Endodermal cell (in vitro differentiated cells): ENCODE measurements around the gene ARHGAP29. TPM values are rescaled to one million over a fixed set of nuclear protein-coding genes. Genes with fewer than 3 reads are reported as not detected.

Source experiments
- DNase-seq: peaks from one replicate; pipeline ENCODE4 v3.0.0-alpha.2; 2017
- H3K27ac ChIP-seq: 2 replicates; pipeline ENCODE4 v1.5.1; 2013; ENCODE audit warnings: mild to moderate bottlenecking, low read depth, low read length, moderate library complexity
- H3K27me3 ChIP-seq: 2 replicates; pipeline ENCODE4 v1.6.1; 2013; ENCODE audit warnings: mild to moderate bottlenecking, low read length, moderate library complexity; ENCODE audit not compliant: insufficient read depth, control insufficient read depth, poor library complexity, severe bottlenecking
- H3K36me3 ChIP-seq: 2 replicates; pipeline ENCODE4 v1.7.0; 2013; ENCODE audit warnings: mild to moderate bottlenecking, low read length, moderate library complexity; ENCODE audit not compliant: control insufficient read depth, insufficient read depth
- H3K4me1 ChIP-seq: one replicate; pipeline ENCODE4 v1.7.0; 2013; ENCODE audit warnings: low read length; ENCODE audit not compliant: control insufficient read depth, insufficient read depth
- H3K4me3 ChIP-seq: 2 replicates; pipeline ENCODE4 v1.5.1; 2013; ENCODE audit warnings: mild to moderate bottlenecking, low read length, moderate library complexity
- H3K9ac ChIP-seq: 2 replicates; pipeline ENCODE4 v1.6.1; 2013; ENCODE audit warnings: mild to moderate bottlenecking, low read length, moderate library complexity; ENCODE audit not compliant: poor library complexity, severe bottlenecking; ENCODE audit errors: extremely low read depth
- H3K9me3 ChIP-seq: 2 replicates; pipeline ENCODE4 v1.6.1; 2013; ENCODE audit warnings: mild to moderate bottlenecking, low read length, moderate library complexity; ENCODE audit not compliant: control insufficient read depth
- H3K27ac Mint-ChIP-seq: 2 replicates; pipeline ENCODE4 v1.8.0; 2020; ENCODE audit warnings: mixed read lengths
- H3K27me3 Mint-ChIP-seq: 2 replicates; pipeline ENCODE4 v1.8.0; 2021; ENCODE audit warnings: mild to moderate bottlenecking, mixed read lengths; ENCODE audit not compliant: insufficient read depth
- H3K36me3 Mint-ChIP-seq: 2 replicates; pipeline ENCODE4 v1.8.0; 2020; ENCODE audit warnings: low read depth, mixed read lengths
- H3K4me1 Mint-ChIP-seq: 2 replicates; pipeline ENCODE4 v1.8.0; 2020; ENCODE audit warnings: mixed read lengths
- H3K4me3 Mint-ChIP-seq: 2 replicates; pipeline ENCODE4 v1.8.0; 2020; ENCODE audit warnings: mild to moderate bottlenecking, moderate library complexity, mixed read lengths
- H3K9me3 Mint-ChIP-seq: 2 replicates; pipeline ENCODE4 v1.8.0; 2020; ENCODE audit warnings: mild to moderate bottlenecking, mixed read lengths
- CTCF ChIP-seq: fragments of 200-600 bp; sonication (generic); conservative IDR thresholded peaks from 2 replicates; pipeline ENCODE4 v1.5.0; 2021; ENCODE audit warnings: antibody characterized with exemption, mild to moderate bottlenecking
- WGBS, 2 experiments: methylation state at CpG; one replicate each; pipeline versions ENCODE4 v1.1.5 to v1.1.7; 2013; ENCODE audit warnings: missing lambda C conversion rate in 2 of 2, mixed read lengths in 1 of 2; ENCODE audit not compliant: insufficient coverage in 1 of 2, insufficient read length in 1 of 2; 5-methylcytosine and 5-hydroxymethylcytosine counted together
- long read RNA-seq, 4 experiments: library from polyadenylated mRNA in 2 of 4; library from RNA in 1 of 4; library from capped mRNA in 1 of 4; stranded (forward) in 3 of 4; unstranded in 1 of 4; transcript quantifications; one replicate each; pipeline ENCODE4 v2.0.0, GENCODE V29; 2020 to 2021; ENCODE audit warnings: inconsistent platforms in 1 of 4
- polyA plus RNA-seq, 2 experiments: library from polyadenylated mRNA; stranded (reverse); fragments of 50-300 nt; gene quantifications; one replicate each; pipeline ENCODE4 v1.2.3, GENCODE V29; 2013
- total RNA-seq, 2 donors: library from RNA; stranded (reverse); fragmentation: NEBNext Ultra II Directional in 1 of 2; extraction: Animal tissue kit (Norgen Biotek cat#: 25700) in 1 of 2; gene quantifications; 2 replicates in 1 of 2; 3 replicates in 1 of 2; pipeline ENCODE4 v1.2.1, GENCODE V29; 2021

ARHGAP29 gene
- 10 to 100 TPM; 31.5 to 38.9 TPM for total RNA-seq
- 9.4 TPM for polyA plus RNA-seq (2013, experiment 1 of 2)
- polyA plus RNA-seq (2013, experiment 2 of 2) = 11.8 TPM
- long read RNA-seq, experiment 1, partial matches to known transcripts = 4 of 11 reads
- long read RNA-seq, experiment 1, other reads (novel, unspliced or antisense) = 7 of 11 reads
- long read RNA-seq, experiment 2, full-length matches to known transcripts = 30 of 72 reads
- long read RNA-seq, experiment 2, partial matches to known transcripts = 13 of 72 reads
- long read RNA-seq, experiment 2, other reads (novel, unspliced or antisense) = 29 of 72 reads
- long read RNA-seq, experiment 3, full-length matches to known transcripts = 19 of 114 reads
- long read RNA-seq, experiment 3, partial matches to known transcripts = 81 of 114 reads
- long read RNA-seq, experiment 3, other reads (novel, unspliced or antisense) = 14 of 114 reads
- long read RNA-seq, experiment 4, partial matches to known transcripts = 1 of 2 reads
- long read RNA-seq, experiment 4, other reads (novel, unspliced or antisense) = 1 of 2 reads

GRCh38 chr1:94237291-94238226, at the start of gene ARHGAP29:
ARHGAP29 (minus strand) TSS chr1:94237584; CDS start chr1:94231611, 5,973 bp downstream.
- H3K27ac Mint-ChIP-seq = peak within 1 kb of the TSS; percentile 94
- WGBS, 2 experiments = 1 to 8% methylated on average over 23 to 88 of the region's 88 CpGs
- peak within 1 kb of the TSS; percentile 63 for H3K9ac ChIP-seq

GRCh38 chr1:94286864-94287437, 49.6 kb upstream of the ARHGAP29 start:
- no peaks in the 10 kb centered on the region for H3K27me3 ChIP-seq
- H3K36me3 Mint-ChIP-seq = no peaks in the 10 kb centered on the region
- peaks cover 23% of the 10 kb centered on the region for H3K27me3 Mint-ChIP-seq
- no peaks in the 10 kb centered on the region for H3K36me3 ChIP-seq
- no peaks in the 10 kb centered on the region for H3K4me1 ChIP-seq
- 94 to 100% methylated on average over 1 to 3 of the region's 3 CpGs for WGBS, 2 experiments
- H3K27ac Mint-ChIP-seq = no peak overlapping the region
- no peak for DNase-seq
- H3K4me3 Mint-ChIP-seq = no peak overlapping the region
- no peak overlapping the region for H3K4me3 ChIP-seq
- TF ChIP-seq CTCF = no peak
- H3K9ac ChIP-seq = no peak overlapping the region
- H3K9me3 ChIP-seq = no peaks in the 10 kb centered on the region
- H3K9me3 Mint-ChIP-seq = no peaks in the 10 kb centered on the region
- H3K4me1 Mint-ChIP-seq = no peaks in the 10 kb centered on the region
- no peak overlapping the region for H3K27ac ChIP-seq

More at GRCh38 chr1:94237291-94238226, at the start of gene ARHGAP29:
- no peaks in the 10 kb centered on the region for H3K27me3 Mint-ChIP-seq
- Histone ChIP-seq H3K27ac (no peak within 1 kb of the TSS), H3K4me1 (peaks cover 3% of the 10 kb centered on the region), H3K36me3 (no peaks in the 10 kb centered on the region), H3K9me3 (peaks cover 8% of the 10 kb centered on the region), H3K4me3 (peak within 1 kb of the TSS; percentile 97), H3K27me3 (no peaks in the 10 kb centered on the region)
- peaks cover 54% of the 10 kb centered on the region for H3K4me1 Mint-ChIP-seq
- no peaks in the 10 kb centered on the region for H3K36me3 Mint-ChIP-seq
- peak; percentile 96 for DNase-seq
- H3K4me3 Mint-ChIP-seq = peak within 1 kb of the TSS; percentile 85
- TF ChIP-seq CTCF = peak; percentile 40
- H3K9me3 Mint-ChIP-seq = peaks cover 6% of the 10 kb centered on the region

GRCh38 chr1:94285031-94285654, 47.8 kb upstream of the ARHGAP29 start:
- peaks cover 6% of the 10 kb centered on the region for H3K4me1 Mint-ChIP-seq
- no peaks in the 10 kb centered on the region for H3K36me3 ChIP-seq
- no peaks in the 10 kb centered on the region for H3K27me3 ChIP-seq
- 86 to 88% methylated on average over 2 to 4 of the region's 4 CpGs for WGBS, 2 experiments
- H3K27ac ChIP-seq = no peak overlapping the region
- H3K36me3 Mint-ChIP-seq = no peaks in the 10 kb centered on the region
- no peak for TF ChIP-seq CTCF
- no peaks in the 10 kb centered on the region for H3K4me1 ChIP-seq
- no peaks in the 10 kb centered on the region for H3K9me3 Mint-ChIP-seq
- H3K27ac Mint-ChIP-seq = no peak overlapping the region
- no peak overlapping the region for H3K4me3 Mint-ChIP-seq
- peaks cover 18% of the 10 kb centered on the region for H3K27me3 Mint-ChIP-seq
- H3K9ac ChIP-seq = no peak overlapping the region
- no peak for DNase-seq
- H3K4me3 ChIP-seq = no peak overlapping the region
- no peaks in the 10 kb centered on the region for H3K9me3 ChIP-seq
